ENCODE data around the gene IQGAP2.
"Not testable (repeated sequence)": the region's sequence is repeated elsewhere in the genome, so short reads cannot be mapped to it uniquely, and the experiment has no call there.

IQGAP2 gene

GRCh38 chr5:76415855-76416254, 12.8 kb downstream of the IQGAP2 start:
- DNase-seq, result no peak

- no peak for DNase-seq
Measured at GRCh38 chr5:76419597-76420298, 16.7 kb downstream of the IQGAP2 start.

GRCh38 chr5:76422227-76422626, 19.1 kb downstream of the IQGAP2 start:
- no peak for DNase-seq

GRCh38 chr5:76422742-76423141, 19.7 kb downstream of the IQGAP2 start:
- DNase-seq, result no peak

GRCh38 chr5:76425146-76425545, 22.1 kb downstream of the IQGAP2 start:
- no peak for DNase-seq

GRCh38 chr5:76425928-76426804, 23.1 kb downstream of the IQGAP2 start:
- no peak for DNase-seq

- no peak for DNase-seq
Measured at GRCh38 chr5:76427206-76428140, 24.4 kb downstream of the IQGAP2 start.

GRCh38 chr5:76428550-76428949, 25.5 kb downstream of the IQGAP2 start:
- DNase-seq, result not testable (repeated sequence)

GRCh38 chr5:76433261-76433660, 30.2 kb downstream of the IQGAP2 start:
- DNase-seq, result no peak

GRCh38 chr5:76437507-76437906, 34.4 kb downstream of the IQGAP2 start:
- not testable (repeated sequence) for DNase-seq

- no peak for DNase-seq
Measured at GRCh38 chr5:76438025-76438424, 34.9 kb downstream of the IQGAP2 start.

- DNase-seq, result no peak
Measured at GRCh38 chr5:76439201-76439600, 36.1 kb downstream of the IQGAP2 start.

- no peak for DNase-seq
Measured at GRCh38 chr5:76439929-76440328, 36.8 kb downstream of the IQGAP2 start.

- DNase-seq, result no peak
Measured at GRCh38 chr5:76441101-76441500, 38.0 kb downstream of the IQGAP2 start.

GRCh38 chr5:76441890-76442673, 39.0 kb downstream of the IQGAP2 start:
- no peak for DNase-seq

GRCh38 chr5:76443066-76443800, 40.1 kb downstream of the IQGAP2 start:
- DNase-seq, result no peak

GRCh38 chr5:76445063-76445462, 42.0 kb downstream of the IQGAP2 start:
- DNase-seq, result no peak

- no peak for DNase-seq
Measured at GRCh38 chr5:76445830-76446229, 42.7 kb downstream of the IQGAP2 start.

GRCh38 chr5:76446776-76447175, 43.7 kb downstream of the IQGAP2 start:
- DNase-seq, result no peak

- no peak for DNase-seq
Measured at GRCh38 chr5:76449606-76450005, 46.5 kb downstream of the IQGAP2 start.

GRCh38 chr5:76450054-76450453, 47.0 kb downstream of the IQGAP2 start:
- DNase-seq, result no peak
